AG08396 (cell line): ENCODE measurements around the gene RMP24.
"Not testable (repeated sequence)": the region's sequence is repeated elsewhere in the genome, so short reads cannot be mapped to it uniquely, and the experiment has no call there.

Experiments used
- DNase-seq: peaks from one replicate; pipeline ENCODE4 v3.0.0; 2012; ENCODE audit warnings: low spot score, mixed read lengths

Gene RMP24

DNA sequence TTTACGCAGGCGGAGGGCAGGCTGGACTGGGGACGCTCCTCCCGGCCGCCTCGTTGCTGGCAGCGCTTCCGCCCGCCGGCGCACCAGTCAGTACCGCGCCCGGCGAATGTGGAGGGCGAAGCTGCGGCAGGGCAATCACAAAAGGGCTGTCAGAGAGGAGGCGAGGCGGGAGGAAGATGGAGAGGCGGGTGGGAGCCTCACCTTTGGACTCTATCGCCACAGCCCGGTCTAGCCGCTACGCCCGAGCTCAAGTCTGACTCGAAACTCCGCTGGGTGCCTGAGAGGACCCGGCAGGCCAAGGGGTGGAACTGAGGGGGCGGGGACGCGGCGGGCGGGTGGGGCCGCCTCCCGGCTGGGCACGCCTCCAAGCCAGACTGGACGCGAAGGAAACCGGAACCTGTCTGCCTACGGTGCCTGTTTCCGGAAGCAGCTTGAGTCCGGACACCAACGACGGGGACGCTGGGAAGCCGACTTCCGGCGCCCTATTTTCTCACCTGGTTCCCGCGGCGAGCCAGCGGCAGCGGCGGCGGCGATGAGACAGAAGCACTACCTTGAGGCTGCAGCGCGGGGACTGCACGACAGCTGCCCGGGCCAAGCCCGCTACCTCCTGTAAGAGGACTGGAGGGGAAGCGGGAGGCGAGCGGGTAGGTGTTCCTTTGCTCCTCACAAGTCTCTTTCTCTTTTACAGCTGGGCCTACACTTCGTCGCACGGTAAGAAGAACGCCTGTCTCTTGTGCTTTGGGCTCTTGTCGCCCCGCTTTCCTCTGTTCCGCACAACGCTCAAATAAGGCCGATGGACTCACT, at the start of gene RMP24:
Gene RMP24 (plus strand): TSS at position 483 of the 804 bp plus-strand sequence.
- peak; percentile 96 for DNase-seq

DNA sequence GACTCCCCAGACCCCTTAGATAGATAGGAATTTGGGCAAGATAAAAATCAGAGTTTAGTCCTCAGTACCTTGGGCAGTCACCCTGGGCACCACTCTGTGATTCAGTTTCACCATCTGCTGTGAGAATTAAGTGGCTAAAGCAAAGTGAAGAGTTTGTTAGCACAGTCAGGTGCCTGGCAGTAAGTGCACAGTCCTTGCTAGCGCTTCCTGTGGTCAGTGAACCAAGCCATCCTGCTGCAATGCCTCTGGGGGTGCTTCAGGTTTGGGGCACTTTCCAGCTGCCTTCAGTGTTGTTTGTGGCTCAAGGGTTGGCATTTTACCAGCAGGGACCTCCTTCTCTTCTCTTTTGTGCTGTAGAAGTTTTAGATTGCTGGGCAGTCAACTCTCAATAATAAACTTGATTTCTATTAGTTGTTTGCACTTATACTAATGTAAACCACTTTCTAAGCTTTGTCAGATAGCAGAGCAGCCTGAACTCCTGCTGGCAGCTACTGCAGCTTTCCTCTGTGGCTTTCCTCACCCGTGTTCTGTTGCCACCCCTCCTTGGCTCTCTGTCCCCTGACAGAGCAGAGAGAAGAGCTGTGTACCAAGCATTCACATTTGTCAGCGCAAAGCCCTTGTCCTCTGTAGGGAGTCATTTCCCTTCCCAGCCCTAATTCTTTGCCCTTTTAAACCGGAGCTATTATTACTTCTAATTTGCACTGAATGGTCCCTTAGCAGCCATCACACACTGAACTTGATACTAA, 48.4 kb upstream of the RMP24 start:
- DNase-seq, result no peak

DNA sequence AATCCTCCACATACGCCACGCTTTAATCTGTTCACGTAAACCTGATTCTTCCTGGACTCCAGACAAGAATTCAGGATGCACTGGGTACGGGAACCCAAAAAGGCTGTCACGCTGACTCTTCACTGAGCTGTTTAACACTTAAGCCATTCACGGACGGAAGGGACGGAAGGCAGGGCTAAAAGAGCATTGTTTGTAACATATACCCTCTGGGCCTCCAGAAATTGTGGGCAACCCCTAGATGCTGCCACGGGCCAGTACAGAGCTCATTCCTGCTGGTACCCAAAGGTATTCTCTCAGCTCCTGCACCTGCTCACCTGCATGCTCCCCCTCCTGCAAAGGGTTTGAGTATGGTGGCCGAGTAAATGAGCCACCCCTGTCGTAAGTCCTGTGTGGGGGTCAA, 45.6 kb upstream of the RMP24 start:
- no peak for DNase-seq

DNA sequence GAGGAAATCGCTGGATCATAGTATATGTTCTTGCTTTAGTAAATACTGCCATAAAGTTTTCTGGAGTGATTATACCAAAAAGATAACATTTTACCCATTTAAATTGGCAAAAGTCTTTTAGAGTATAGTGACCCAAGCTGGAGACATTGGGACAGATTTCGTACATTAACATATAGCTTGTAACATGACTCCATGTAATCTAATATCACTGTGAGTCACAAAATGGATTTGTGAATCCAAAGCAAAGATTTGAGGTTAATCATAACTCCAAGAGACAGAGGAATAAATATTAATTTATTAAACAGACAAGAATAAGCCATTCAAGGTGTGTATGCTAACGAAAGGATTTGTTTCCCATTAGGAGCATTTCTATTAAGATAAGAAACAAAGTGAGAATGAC, 45.0 kb upstream of the RMP24 start:
- no peak for DNase-seq

DNA sequence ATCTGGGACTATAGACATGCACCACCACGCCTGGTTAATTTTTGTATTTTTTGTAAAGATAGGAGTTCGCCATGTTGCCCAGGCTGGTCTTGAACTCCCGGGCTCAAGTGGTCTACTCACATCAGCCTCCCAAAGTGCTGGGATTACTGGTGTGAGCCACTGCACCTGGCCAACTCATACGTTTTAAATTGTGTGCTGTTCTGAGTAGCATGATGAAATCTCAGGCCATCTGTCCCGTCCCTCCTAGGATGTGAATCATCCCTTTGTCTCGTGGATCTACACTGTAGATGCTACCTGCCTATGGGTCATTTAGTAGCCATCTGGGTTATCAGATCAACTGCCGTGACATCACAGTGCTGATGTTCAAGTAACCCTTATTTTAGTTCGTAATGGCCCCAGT, 38.5 kb upstream of the RMP24 start:
- no peak for DNase-seq

DNA sequence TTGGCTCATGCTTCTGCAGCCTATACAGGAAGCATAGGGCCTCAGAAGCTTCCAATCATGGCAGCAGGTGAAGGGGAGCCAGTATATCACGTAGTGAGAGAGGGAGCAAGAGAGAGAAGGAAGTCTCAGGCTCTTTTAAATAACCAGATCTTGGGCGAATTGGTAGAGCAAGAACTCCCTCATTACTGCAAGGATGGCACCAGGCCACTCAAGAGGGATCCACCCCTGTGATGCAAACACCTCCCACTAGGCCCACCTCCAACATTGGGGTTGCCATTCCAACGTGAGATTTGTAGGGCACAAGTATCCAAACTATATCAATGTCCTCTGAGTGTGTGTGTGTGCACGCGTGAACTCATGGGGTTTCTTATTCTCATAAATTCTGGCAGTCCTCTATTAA, 37.6 kb upstream of the RMP24 start:
- no peak for DNase-seq

DNA sequence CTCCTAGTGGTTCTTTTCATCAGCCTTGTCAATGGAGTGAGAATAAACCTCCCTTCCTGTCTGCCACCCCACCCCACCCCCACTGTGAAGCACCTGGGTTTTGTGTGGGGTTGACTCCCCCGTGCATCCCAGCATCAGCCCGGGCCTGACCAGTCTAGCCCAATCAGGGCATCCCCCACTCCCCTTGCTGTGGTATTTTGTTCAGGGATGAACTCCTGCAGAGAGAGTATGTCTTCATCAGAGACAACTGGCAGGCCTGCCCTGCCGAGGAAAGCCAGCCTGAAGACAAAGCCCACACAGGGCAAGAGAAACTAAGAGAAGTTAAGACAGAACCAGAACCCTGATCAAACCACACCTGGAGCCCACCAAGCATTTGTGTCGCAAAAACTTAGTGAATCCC, 36.7 kb upstream of the RMP24 start:
- DNase-seq, result no peak

DNA sequence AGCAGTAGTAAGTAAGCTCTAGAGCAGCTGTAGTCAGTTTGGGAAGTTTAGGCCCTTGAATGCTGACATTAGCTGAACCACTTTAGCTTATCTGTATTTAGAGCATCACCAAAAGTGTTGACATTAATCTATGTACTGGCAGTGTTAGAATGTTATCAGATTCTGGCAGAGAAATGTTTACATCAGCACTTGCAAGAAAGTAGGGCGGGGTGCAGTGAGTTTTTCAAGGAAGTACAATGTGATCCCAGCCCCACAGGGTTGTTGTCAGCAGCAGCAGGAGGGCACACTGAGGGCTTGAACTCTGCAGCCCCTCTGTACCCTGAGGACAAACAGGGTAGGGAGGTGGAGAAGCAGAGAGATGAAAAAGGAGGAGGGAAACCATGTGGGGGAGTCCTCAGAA, 35.5 kb upstream of the RMP24 start:
- no peak for DNase-seq

DNA sequence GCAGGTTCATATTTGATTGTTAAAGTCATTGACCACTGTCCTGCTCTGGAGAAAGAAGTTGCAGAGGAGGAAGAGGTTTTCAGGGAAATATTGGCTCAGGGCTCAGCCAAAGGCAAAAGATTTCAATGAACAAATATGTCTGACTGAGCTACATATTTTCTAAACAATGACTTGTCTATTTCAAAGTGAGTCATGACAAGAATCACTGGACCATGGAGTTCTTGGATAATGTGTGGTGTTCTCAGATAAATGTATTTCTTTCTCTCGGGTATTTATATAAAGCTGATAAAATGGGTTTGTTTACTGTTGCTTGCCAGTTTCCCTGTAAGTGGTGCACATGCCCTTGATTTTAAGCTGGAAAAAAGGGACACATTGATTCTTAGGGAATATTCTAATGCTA, 34.3 kb upstream of the RMP24 start:
- no peak for DNase-seq

DNA sequence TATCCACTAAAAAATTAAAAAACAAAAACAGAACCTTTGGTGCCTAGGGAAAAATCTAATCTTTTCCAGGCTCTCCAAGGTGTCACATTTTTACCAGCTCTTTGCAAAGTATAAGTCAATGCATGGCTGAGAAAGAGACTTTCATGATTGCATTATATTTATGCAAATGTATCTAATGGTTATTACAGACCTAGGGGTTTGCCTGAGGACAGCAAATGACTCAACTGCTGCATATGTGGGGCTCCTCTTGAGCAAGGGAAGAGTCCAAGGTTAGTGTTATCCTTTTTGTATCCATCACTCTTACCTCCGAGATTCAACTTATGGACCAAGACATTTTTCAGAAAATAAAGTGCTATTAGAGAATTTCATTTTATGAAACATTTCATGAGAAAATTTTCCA, 33.9 kb upstream of the RMP24 start:
- no peak for DNase-seq

DNA sequence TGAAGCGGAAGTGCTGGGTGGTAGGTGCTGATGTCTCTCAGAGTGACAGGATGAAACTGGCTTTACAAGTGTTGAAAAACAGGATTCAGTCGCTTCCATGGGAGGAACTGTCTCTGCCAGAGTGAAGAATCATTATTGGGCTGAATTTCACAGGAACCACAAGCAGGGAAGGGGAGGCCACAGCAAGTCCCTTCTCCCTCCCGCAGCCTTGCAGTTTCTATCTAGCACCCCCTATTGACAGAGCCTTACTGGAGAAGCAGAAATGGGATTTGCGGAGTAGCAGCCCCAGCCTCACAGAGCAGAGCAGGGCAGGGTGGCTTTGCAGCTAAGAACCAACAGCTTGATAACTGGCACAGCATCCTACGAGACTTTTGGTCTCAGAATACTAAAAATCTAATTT, 33.3 kb upstream of the RMP24 start:
- no peak for DNase-seq

DNA sequence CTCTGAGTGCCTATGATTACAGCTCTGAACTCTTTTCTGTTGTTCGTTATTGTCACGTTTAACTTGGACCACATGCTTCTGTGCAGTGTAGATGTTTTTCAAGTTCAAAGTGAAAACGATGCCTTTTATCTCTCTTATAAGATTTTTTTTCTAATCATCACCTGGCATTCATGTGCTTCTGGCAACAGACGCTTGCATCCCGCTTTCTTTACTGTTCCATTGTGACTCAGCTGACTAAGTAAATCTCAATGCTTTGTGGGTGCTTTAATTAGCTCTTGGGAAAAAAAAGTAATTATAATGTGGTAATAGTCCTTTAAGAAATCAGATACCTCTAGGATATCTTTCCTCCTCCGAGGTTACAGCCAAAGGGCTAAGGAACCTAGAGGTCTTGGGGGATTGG, 31.2 kb upstream of the RMP24 start:
- DNase-seq, result no peak

DNA sequence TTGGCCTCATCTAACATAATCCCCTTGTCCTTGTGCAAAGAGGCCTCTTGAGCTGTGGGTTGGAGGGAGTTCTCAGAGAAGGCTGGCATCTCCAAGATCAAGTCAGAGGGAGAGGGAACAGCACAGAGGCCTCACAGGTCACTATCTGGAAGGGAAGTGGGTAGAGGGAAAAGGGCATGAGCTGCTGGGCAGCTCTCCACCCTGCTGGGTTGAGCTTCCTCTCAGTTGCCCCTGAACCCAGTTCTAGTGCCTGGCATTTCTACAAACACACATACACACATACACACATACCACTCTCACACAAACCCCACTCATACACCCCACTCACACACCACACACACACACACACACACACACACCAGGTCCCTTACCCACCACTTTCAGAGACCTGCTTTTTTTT, 30.3 kb upstream of the RMP24 start:
- DNase-seq, result no peak

DNA sequence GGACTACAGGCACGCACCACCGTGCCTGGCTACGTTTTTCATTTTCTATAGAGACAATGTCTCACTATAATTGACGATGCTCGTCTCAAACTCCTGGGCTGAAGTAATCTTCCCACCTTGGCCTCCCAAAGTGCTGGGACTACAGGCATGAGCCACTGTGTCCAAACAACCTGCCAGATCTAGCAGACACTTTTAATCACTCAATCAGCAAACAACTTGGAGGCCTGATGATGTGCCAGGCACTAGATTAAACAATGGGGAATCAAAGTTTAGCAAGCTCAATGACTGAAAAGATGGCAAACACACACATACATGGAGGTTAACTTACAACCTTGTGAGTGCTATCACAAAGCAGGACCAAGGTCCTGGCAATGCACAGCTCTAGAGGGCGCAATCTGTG, 29.8 kb upstream of the RMP24 start:
- DNase-seq, result no peak

DNA sequence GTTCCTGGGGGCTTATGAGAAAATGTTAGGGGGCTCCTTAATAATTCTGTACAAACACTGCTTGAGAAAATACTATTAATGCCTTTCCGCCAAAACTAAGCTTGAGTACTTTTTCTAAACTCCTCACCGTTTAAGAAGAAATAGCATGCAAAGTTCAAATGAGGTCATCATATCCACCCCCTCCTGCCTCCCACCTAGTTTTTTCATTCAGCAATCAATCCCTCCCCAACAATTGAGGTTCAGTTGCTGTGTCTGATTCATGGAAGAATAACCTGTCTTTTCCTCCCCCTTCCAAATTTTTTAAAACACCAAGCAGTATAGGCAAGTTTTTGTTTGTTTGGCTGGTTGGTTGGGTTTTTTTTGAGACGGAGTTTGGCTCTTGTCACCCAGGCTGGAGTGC, 24.4 kb upstream of the RMP24 start:
- no peak for DNase-seq

DNA sequence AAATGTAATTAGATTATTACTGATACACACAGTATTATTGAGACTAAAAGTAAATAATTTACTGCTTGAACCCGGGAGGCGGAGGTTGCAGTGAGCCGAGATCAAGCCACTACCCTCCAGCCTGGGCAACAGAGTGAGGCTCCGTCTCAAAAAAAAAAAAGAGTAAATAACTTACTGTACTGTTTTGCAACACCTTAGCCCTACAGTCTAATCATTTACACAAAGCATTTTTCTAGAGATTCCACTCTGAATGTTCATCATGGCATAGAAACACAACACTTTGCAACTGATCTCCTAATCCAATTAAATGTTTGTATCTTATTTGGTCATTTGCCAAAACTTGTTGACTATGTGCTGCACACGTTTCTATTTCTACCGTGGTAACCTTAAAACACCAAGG, 23.4 kb upstream of the RMP24 start:
- no peak for DNase-seq

DNA sequence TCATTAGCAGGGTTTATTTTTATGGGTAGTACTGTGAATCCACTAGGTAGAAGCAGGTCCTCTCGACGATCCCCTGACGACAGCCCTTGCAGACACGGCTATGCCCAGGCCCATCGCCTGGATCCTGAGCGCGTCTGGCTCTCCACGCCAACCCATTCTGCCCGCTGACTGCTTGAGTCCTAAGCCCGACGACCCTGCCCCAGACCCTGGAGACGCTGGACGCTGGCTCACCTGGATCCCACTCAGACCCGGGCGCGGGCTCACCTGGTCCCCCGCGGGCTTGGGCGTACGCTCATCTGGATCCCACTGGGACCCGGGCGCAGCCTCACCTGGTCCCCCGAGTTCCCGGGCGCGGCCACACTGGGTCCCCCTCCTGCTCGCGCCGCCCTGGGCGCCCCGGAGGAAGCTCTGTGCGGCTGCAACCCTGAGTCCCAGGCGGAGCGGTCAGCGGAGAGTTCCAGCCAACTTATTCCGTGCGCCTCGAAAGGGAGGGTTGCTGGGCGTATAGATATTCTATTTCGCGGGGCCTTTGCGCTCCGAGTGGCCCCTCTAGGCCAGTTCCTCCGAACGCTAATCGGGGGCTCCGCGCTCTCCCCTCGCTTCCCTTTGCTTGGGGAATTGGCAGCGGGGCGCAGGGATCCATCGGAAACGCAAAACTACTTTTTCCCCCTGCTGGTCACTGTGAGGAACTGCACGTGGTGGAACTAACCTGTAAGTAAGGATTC, 22.4 kb upstream of the RMP24 start:
- peak; percentile 66 for DNase-seq

DNA sequence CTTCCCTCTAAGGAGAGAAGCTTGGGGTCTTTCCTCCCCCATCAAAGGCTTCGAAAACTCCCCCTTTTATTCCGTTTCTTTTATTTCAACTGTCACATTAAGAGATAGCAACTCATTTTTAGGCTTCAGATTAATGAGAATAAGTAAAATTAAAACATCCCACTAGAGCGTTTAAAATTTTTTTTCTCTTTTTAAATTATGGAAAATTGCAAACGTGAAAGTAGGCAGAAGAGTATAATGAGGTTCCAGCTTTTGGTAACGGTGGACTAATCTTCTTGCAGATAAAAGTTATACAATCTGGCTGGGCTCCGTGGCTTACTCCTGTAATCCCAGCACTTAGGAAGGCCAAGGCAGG, 21.9 kb upstream of the RMP24 start:
- no peak for DNase-seq

DNA sequence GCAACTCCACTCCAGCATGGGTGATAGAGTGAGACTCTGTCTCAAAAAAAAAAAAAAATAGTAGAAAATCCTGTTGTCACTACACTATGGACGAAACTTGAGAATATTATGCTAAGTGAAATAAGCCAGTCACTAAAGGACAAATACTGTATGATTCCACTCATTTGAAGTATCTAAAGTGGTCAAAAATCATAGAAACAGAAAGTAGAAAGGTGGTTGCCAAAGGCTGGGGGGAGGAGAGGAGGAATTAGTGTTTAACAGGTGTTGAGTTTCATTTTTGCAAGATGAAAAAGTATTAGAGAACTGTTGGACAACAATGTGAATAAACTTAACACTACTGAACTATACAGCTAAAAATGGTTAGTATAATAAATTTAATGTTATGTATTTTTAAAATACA, 18.8 kb upstream of the RMP24 start:
- no peak for DNase-seq

DNA sequence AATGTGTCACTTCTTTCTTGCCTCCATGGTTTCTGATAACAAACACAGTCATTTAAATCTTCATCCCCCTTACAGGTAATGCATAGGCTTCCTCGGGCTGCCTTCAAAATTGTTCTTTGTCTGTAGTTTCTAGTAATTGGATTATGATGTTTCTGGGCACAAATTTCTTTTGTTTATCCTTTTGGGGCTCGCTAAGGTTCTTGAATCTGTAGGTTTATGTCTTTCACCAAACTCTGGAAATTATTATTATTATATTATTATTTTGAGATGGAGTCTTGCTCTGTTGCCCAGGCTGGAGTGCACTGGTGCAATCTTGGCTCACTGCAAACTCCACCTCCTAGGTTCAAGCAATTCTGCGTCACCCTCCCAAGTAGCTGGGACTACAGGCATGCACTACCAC, 16.3 kb upstream of the RMP24 start:
- no peak for DNase-seq

DNA sequence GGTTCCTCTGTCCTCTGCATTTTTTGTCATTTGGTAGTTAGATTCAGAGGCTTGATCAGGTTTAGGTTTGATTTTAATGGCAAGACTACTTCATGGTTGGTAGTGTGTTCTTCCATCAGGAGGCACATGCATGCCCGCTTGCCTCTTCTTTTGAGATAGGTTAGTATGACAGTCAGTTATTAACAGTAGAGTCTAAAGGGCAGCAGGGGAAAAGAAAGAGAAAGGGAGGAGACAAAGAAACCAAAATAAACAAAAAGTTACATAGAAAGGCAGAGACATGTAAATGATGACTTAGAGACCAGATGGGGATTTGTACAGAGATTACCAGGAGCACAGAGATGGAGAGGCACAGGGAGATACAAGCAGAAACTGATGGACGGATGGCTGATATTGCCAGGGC, 10.2 kb upstream of the RMP24 start:
- DNase-seq, result no peak

DNA sequence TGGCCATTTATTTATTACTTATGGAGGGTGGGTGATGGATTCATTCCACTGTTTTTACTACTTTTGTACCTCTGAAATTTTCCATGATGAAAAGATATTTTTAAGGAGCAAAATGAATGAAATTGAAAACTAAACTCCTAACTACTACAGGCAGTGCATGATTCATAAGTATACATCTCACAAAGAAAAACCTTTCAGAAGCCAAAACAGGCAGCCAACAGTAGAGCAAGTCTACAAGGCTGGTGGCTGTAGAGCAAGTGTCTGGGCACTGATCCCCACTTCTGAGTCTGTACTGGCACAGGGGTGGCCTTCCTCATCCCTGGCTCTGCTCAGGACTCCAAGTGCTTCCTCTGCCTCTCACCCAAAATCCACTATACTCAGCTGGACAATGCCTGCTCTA, 8.2 kb upstream of the RMP24 start:
- no peak for DNase-seq

DNA sequence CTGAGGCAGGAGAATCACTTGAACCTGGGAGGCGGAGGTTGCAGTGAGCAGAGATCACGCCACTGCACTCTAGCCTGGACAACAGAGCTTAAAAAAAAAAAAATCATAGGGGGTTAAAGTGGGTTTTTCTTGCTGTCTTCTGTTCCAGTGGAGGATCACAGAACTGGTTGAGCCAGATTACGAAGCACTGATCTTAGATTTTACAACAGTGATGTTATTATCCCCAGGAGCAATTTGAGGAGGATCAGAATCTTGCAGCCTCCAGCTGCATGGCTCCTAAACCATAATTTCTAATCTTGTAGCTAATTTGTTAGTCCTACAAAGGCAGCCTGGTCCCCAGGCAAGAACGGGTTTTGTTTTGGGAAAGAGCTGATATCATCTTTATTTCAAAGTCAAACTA, 4.6 kb upstream of the RMP24 start:
- not testable (repeated sequence) for DNase-seq
